GM20000 (cell line): ENCODE measurements around the gene SLC6A6.

Experiments
- DNase-seq: peaks from one replicate; pipeline ENCODE4 v3.0.0; 2012; ENCODE audit warnings: low spot score
- TF ChIP-seq, protein P1 (sequence below): IDR thresholded peaks from 2 replicates; pipeline ENCODE4 v1.5.1; 2012; ENCODE audit warnings: mild to moderate bottlenecking, control low read depth; ENCODE audit errors: extremely low read depth, missing control alignments

The SLC6A6 gene

DNA sequence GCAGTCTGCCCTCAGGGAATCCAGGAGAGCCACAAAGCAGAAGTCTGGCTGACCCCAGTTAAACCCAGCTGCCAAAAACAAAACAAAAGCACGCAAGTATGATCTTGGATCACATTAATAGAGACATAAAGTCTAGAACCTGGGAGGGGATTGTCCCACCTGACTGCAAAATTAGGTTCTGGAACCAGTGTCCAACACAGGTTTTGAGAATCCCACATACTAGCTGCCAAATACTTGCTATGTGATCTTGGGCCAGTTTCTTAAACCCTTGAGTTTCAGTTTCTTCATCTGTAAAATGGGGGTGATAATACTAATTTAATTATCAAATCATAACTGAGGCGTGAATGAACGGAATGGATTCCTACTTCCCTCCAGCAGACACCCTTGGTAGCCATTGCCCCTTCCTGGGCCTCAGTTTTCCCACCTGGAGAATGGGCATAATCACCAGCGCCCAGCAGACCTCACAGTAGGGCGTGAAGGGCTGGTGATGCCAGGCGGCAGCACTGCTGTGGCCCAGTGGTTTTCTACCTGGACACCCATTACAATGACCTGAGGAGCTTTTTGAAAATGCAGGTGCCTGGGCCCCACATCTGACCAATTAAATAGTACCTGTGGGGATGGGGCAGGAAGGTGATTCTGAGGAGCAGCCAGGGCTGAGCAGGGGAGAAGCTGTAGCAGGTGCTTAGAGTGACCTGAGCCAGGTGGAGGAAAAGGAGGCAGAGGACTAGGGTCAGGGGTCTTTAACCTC is 105.5 kb downstream of the SLC6A6 start:
- TF ChIP-seq, protein P1, sequence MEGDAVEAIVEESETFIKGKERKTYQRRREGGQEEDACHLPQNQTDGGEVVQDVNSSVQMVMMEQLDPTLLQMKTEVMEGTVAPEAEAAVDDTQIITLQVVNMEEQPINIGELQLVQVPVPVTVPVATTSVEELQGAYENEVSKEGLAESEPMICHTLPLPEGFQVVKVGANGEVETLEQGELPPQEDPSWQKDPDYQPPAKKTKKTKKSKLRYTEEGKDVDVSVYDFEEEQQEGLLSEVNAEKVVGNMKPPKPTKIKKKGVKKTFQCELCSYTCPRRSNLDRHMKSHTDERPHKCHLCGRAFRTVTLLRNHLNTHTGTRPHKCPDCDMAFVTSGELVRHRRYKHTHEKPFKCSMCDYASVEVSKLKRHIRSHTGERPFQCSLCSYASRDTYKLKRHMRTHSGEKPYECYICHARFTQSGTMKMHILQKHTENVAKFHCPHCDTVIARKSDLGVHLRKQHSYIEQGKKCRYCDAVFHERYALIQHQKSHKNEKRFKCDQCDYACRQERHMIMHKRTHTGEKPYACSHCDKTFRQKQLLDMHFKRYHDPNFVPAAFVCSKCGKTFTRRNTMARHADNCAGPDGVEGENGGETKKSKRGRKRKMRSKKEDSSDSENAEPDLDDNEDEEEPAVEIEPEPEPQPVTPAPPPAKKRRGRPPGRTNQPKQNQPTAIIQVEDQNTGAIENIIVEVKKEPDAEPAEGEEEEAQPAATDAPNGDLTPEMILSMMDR: no peak
- no peak for DNase-seq

DNA sequence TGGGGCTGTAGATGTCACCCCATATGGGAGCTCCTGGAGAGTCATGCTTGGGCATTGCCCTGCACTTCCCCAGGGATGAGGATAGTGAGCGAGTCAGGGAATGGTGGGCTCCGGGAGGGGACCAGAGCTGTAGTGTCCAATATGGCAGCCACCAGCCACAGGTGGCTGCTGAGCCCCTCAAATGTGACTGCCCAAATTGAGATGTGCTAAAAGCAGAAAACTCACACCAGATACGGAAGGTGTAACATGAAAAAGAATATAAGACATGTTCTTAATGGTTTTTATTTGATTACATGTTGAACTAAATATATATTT is 106.1 kb downstream of the SLC6A6 start:
- no peak for DNase-seq
- TF ChIP-seq, protein P1: no peak

DNA sequence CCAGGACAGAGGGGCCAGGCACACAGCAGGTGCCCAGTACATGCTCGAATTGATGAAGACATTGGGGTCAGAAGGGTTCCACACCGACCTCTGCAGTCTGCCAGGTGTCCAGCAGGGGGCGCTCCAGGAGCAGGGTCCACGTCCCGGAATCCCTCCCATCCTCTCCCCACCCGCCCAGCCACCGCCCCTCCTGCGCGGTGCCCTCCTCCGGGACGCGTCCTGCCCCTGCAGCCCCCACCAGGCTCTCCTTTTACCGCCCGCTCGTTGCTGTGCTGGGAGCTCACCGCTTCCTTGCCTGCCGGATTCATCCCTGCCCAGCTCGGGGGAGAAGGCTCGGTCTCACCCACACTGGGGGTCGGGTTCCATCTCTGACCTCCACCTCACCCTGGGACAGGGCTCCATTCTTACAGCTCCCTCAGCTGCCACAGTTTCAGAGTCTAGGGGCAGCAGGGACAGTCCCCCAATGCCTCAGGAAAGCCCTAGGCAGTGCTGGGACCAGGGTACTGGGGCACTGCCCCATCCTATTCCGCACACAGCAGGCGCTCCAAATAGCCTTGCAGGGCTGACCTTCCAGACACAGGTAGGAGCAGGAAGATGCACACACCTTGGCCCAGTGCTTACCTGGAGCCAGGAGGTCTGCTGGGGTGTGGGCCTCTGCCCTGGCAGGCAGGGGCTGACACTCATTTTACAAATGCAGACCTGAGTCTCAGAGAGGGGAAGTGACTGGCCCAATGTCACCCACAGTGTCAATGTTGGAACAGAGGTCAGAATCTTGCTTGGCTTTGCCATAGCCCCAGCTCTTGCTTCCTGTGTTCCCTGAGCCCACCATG is 106.8 kb downstream of the SLC6A6 start:
- TF ChIP-seq, protein P1: peak; percentile 80
- peak; percentile 89 for DNase-seq

- TF ChIP-seq, protein P1: no peak
- DNase-seq: no peak
These were observed 107.3 kb downstream of the SLC6A6 start for GRCh38 chr3:14509796-14510100.

DNA sequence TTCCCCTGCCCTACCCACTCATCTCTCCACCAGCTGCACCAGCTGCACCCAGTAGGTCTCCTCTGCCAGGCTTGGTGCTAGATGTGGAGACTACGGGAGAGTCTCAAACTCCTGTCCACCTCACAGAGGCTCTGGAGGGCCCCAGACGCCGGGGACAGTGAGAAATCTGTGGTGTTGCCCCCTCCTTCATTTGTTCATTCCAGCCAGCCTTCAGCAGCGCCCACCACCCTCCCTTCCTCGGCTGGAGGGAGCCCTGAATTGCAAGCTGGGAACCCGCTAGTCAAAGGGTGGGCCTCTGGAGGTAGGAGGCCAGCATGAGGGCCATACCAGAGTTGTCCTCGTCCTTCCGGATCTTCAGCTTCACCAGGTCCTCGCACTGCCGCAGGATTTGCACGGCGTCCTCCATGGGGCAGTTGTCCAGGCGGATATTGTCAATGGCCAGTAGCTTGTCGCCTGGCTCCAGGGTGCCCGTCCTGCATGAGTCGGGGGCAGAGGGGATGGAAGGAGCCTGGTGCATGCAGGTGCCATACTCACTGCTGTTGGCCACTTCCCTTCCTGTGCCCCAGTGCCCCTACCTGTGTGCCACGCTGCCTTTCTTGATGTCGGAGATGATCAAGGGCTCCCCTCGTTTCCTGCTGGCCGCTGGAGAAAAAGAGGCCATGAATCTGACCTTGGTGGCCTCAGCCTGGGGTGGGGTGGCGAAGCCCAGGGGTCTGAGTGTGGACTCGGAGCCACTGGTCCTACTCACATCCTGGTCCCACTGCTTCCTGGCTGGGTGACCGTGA is 108.6 kb downstream of the SLC6A6 start:
- DNase-seq: no peak
- TF ChIP-seq, protein P1: no peak

DNA sequence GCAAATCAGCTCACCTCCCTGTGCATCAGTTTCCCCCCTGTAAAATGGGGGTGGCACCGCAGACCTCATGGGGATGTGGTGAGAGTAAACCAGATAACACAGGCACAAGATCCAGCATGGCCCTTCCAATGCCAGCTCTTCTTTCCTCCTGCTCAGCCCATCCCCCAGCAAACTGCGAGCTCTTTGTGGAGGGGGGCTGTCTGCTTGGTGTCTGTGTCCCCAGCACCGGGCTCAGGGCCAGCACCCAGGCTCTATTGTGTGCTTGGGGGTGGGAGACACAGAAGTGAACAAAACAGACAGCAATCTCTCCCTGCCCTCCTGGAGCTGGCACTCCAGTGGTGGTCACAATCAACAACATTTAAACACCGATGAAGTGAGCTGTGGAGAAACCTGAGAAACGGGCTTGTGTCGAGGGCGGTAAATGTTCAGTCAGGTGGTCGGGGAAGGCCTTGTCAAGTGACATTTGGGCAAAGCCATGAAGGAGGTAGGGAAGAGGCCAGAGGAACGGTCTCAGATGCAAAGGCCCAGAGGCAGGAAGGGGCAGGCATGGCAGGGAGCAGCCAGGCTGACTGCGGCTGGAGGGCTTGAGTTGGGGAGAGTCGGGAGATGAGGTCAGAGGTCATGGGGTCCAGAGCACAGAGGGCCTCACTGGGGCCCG is 109.3 kb downstream of the SLC6A6 start:
- no peak for DNase-seq
- TF ChIP-seq, protein P1: no peak
